GM12874 (cell line): ENCODE results near the gene CTSW.

Experiments
- TF ChIP-seq, protein P1 (sequence below): IDR thresholded peaks from 2 replicates; pipeline ENCODE4 v1.5.1; 2011; ENCODE audit warnings: low read depth, mild to moderate bottlenecking, control low read depth, low read length, moderate library complexity; ENCODE audit not compliant: insufficient read depth

The CTSW gene

DNA sequence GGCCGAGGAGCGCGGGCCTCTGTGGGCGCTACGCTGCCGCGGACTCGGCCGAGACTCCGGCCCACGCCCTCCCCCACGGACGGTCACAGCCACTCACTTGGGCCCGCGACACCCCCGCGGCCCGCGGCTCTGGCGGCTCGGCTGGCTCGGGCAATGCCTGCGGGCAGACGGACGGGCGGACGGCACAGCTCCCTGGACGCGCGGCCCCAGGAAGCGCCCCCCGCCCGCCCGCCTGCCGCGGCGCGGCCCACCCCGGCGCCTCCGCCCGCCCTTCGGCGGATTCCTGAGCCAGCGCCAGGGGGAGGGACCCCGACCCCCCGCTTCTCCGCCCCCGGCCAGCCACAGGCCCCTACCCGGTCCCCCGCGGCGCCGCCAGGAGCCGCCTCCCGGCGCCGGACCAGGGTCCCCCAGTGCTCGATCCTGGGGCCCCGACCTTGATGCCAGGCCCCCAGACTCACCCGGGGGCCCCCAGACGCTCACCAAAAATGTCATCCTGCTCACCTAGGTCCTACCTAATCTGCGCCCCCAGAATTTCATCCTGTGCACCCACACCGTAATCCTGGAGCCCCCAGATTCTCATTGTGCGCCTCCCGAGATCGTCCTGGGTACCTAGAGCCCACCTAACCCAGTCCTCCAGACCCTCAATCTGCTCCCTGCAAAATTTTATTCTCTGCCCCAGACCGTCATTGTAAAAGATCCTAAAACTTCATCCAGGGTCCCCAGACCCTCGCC, 6.9 kb upstream of the CTSW start, which contains the start of gene EFEMP2:
EFEMP2 (minus strand) TSS at position 215 of the 732 bp plus-strand sequence. CDS start 446 bp downstream, outside the sequence.
- TF ChIP-seq, protein P1, sequence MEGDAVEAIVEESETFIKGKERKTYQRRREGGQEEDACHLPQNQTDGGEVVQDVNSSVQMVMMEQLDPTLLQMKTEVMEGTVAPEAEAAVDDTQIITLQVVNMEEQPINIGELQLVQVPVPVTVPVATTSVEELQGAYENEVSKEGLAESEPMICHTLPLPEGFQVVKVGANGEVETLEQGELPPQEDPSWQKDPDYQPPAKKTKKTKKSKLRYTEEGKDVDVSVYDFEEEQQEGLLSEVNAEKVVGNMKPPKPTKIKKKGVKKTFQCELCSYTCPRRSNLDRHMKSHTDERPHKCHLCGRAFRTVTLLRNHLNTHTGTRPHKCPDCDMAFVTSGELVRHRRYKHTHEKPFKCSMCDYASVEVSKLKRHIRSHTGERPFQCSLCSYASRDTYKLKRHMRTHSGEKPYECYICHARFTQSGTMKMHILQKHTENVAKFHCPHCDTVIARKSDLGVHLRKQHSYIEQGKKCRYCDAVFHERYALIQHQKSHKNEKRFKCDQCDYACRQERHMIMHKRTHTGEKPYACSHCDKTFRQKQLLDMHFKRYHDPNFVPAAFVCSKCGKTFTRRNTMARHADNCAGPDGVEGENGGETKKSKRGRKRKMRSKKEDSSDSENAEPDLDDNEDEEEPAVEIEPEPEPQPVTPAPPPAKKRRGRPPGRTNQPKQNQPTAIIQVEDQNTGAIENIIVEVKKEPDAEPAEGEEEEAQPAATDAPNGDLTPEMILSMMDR, result no peak

DNA sequence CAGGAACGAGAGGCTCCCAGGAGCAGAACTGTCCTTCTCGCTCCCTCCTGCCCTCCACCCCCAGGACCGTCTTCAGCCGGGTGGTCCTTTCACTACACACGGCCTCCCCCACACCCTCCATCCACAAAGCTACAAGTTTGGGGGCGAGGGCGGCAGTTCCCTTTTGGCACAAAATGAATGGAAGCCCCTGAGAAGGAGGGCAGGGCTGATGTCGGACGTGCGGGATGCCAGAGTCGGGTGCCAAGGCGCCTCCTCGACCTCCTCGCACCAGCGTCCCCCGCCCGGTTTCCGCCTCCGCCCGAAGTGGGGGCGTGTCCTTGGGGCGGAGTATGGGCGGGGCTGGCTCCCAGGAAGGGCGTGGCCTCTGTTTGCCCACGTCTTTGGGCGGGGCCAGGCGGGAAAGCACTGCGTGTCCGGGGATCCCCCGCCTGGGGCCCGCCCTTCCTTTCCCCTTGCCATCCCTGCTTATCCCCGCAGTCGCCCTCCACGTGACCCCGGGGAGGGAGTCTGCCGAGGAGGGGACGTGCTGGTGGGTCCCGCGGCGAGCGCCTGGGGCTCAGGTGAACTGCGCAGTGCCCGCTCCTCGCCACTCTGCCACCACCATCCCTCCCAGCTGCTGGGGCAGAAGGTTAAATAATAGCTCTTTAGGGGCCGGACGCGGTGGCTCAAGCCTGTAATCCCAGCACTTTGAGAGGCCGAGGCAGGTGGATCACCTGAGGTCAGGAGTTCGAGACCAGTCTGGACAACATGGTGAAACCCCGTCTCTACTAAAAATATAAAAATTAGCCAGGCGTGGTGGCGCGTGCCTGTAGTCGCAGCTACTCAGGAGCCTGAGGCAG, 6.1 kb upstream of the CTSW start:
- TF ChIP-seq, protein P1, result no peak

GRCh38 chr11:65880027-65880426, 390 bp downstream of the CTSW start:
- TF ChIP-seq, protein P1, result no peak

DNA sequence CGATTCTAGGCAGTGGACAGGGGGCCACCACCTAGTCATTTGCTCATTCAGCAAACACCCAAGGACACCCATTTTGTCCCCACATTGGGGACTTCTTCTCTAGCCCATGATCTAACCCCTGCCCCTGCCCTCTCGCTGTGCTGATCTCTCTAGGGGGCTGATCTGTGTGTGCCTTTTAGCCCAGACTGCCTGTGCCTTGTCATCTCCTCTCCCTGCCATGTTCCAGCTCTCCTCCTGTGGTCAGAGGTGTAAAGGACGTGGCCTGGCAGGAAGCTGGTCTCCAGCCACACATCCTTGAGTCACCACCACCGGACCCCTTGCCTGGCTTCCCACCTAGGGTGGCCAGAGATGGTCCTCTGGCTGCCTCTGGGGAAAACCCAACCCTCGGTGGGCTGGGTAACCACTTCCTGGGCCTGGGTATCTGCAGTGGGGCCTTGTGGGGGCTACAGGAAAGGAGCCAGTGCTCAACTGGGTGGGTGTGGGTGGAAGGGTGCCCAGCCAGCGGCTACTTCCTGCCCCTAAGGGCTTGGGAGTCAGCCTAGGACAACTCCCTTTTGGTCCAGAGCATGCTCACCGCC, 1.3 kb downstream of the CTSW start:
- TF ChIP-seq, protein P1, result no peak

DNA sequence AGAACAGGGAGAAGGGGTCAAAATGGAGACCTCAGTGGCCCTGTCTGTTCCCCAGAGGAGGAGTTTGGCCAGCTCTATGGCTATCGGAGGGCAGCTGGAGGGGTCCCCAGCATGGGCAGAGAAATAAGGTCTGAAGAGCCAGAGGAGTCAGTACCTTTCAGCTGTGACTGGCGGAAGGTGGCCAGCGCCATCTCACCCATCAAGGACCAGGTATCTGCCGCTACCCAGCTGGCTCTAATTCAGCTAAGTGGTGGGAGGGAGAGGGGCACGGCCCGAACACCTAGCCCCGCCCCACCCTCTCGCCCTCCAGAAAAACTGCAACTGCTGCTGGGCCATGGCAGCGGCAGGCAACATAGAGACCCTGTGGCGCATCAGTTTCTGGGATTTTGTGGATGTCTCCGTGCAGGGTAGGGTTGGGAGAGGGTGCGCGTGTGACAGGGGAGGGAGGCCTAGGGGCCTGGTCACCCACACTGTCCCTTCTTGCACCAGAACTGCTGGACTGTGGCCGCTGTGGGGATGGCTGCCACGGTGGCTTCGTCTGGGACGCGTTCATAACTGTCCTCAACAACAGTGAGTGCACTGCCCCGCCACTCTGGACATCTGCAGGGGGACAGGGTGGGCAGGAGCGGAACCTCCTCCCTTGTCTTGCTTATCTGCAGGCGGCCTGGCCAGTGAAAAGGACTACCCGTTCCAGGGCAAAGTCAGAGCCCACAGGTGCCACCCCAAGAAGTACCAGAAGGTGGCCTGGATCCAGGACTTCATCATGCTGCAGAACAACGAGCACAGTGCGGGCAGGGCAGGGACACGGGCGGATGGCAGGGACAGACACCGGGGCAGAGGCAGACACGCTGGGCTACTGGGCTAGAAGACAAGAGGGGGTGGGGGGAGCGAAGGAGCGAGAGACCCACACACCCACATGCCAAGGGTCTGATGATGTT, 2.8 kb downstream of the CTSW start:
- TF ChIP-seq, protein P1, result no peak

- TF ChIP-seq, protein P1, result no peak
Measured at GRCh38 chr11:65883058-65883761, 3.6 kb downstream of the CTSW start.
